SK-N-SH (cell line): Measurements from ENCODE around the gene INSC. TPM values are rescaled to one million over a fixed set of nuclear protein-coding genes. Genes with fewer than 3 reads are reported as not detected.

ENCODE experiments used
- CTCF ChIA-PET: fragments of 300-600, 350-600 bp; formaldehyde crosslinking; extraction: SDS; loops from one replicate; lab custom pipeline; 2021; lab: Yijun Ruan, JAX
- POLR2A ChIA-PET: fragments of 350-600 bp; sonication (Branson Sonifier 250); formaldehyde crosslinking; extraction: SDS; loops from one replicate; lab custom pipeline; 2020; ENCODE audit warnings: antibody characterized with exemption, inconsistent platforms; lab: Yijun Ruan, JAX
- DNase-seq: peaks from one replicate; pipeline ENCODE4 v3.0.0; 2012
- H2AFZ ChIP-seq: fragments of 200-600 bp; sonication (generic); 2 replicates; pipeline ENCODE4 v1.8.1; 2016; ENCODE audit warnings: antibody characterized with exemption, mild to moderate bottlenecking, low read depth
- H3F3A ChIP-seq: fragments of 200-600 bp; sonication (generic); replicated peaks from 2 replicates; pipeline ENCODE3; 2016; ENCODE audit warnings: antibody characterized with exemption, mild to moderate bottlenecking; ENCODE audit not compliant: insufficient read depth
- H3K27ac ChIP-seq, 2 experiments: fragments of 200-500 bp in 1 of 2; fragments of 200-600 bp in 1 of 2; sonication (Bioruptor generic) in 1 of 2; sonication (generic), shearing (Covaris generic) in 1 of 2; 2 replicates each; pipeline versions ENCODE4 v1.5.1 to v1.6.1; 2014 to 2016; ENCODE audit warnings: low read depth in 2 of 2, inconsistent platforms in 1 of 2, low read length in 1 of 2, mild to moderate bottlenecking in 1 of 2, mixed read lengths in 1 of 2
- H3K27me3 ChIP-seq: fragments of 200-600 bp; sonication (generic), shearing (Covaris generic); 2 replicates; pipeline ENCODE4 v1.6.1; 2016; ENCODE audit warnings: mixed run types; ENCODE audit not compliant: insufficient read depth
- H3K36me3 ChIP-seq, 2 experiments: fragments of 200-500 bp in 1 of 2; fragments of 200-600 bp in 1 of 2; sonication (Bioruptor generic) in 1 of 2; sonication (generic) in 1 of 2; replicated peaks in 1 of 2; 2 replicates each; pipeline versions ENCODE3 to v1.5.1; 2014 to 2016; ENCODE audit warnings: low read length in 1 of 2, mild to moderate bottlenecking in 1 of 2; ENCODE audit not compliant: insufficient read depth in 2 of 2, control insufficient read depth in 1 of 2
- H3K4me1 ChIP-seq, 2 experiments: fragments of 200-500 bp in 1 of 2; fragments of 200-600 bp in 1 of 2; sonication (Bioruptor generic) in 1 of 2; sonication (generic), shearing (Covaris generic) in 1 of 2; 2 replicates each; pipeline versions ENCODE4 v1.5.1 to v1.6.1; 2014 to 2016; ENCODE audit warnings: low read depth in 1 of 2, low read length in 1 of 2, mixed run types in 1 of 2; ENCODE audit not compliant: insufficient read depth in 2 of 2, control insufficient read depth in 1 of 2
- H3K4me2 ChIP-seq: fragments of 200-600 bp; sonication (generic), shearing (Covaris generic); 2 replicates; pipeline ENCODE4 v1.6.1; 2017; ENCODE audit warnings: mixed run types
- H3K4me3 ChIP-seq, 2 experiments: fragments of 200-500 bp in 1 of 2; fragments of 200-600 bp in 1 of 2; sonication (Bioruptor generic) in 1 of 2; sonication (generic), shearing (Covaris generic) in 1 of 2; 2 replicates each; pipeline versions ENCODE4 v1.5.1 to v1.8.1; 2014 to 2016; ENCODE audit warnings: low read depth in 2 of 2, inconsistent platforms in 1 of 2, low read length in 1 of 2, mild to moderate bottlenecking in 1 of 2, mixed read lengths in 1 of 2, moderate library complexity in 1 of 2
- H3K79me2 ChIP-seq: fragments of 200-600 bp; sonication (generic); 2 replicates; pipeline ENCODE4 v1.8.1; 2017; ENCODE audit warnings: mild to moderate bottlenecking; ENCODE audit not compliant: insufficient read depth
- H3K9ac ChIP-seq: fragments of 200-600 bp; sonication (generic); 2 replicates; pipeline ENCODE4 v1.6.1; 2017; ENCODE audit warnings: mixed run types
- H3K9me2 ChIP-seq: fragments of 200-600 bp; sonication (generic); 2 replicates; pipeline ENCODE4 v1.6.1; 2017; ENCODE audit warnings: mixed run types
- H3K9me3 ChIP-seq: fragments of 200-600 bp; sonication (generic); 2 replicates; pipeline ENCODE4 v1.6.1; 2017; ENCODE audit warnings: mixed run types, mild to moderate bottlenecking, moderate library complexity
- H4K20me1 ChIP-seq: fragments of 200-600 bp; sonication (generic); 2 replicates; pipeline ENCODE4 v1.6.1; 2017; ENCODE audit warnings: mild to moderate bottlenecking, mixed run types; ENCODE audit not compliant: insufficient read depth
- CHD2 ChIP-seq: fragments of 150-350 bp; IDR thresholded peaks from 2 replicates; pipeline ENCODE4 v1.6.1; 2018; ENCODE audit warnings: low read length; ENCODE audit not compliant: partially characterized antibody
- CTCF ChIP-seq: fragments of 200-600 bp; sonication (generic); IDR thresholded peaks from 2 replicates; pipeline ENCODE4 v1.6.1; 2017; ENCODE audit warnings: antibody characterized with exemption, mild to moderate bottlenecking, moderate library complexity
- EP300 ChIP-seq, 2 experiments: IDR thresholded peaks; 2 replicates each; pipeline versions ENCODE4 v1.4.0 to v1.6.1; 2012; ENCODE audit warnings: borderline replicate concordance in 1 of 2, low read depth in 1 of 2, low read length in 1 of 2
- EZH2phosphoT487 ChIP-seq: fragments of 200-600 bp; sonication (generic); IDR thresholded peaks from 2 replicates; pipeline ENCODE4 v1.6.1; 2017; ENCODE audit warnings: low read depth, mixed run types, mild to moderate bottlenecking, antibody characterized with exemption, moderate library complexity, borderline replicate concordance
- FOSL2 ChIP-seq: IDR thresholded peaks from 2 replicates; pipeline ENCODE4 v1.4.0; 2012; ENCODE audit warnings: low read depth, mild to moderate bottlenecking, moderate library complexity, borderline replicate concordance
- FOXJ3 ChIP-seq: sonication (generic); formaldehyde crosslinking; IDR thresholded peaks from 2 replicates; pipeline ENCODE4 v1.5.1; 2020; ENCODE audit warnings: mild to moderate bottlenecking, missing genetic modification reagents
- FOXM1 ChIP-seq: IDR thresholded peaks from 2 replicates; pipeline ENCODE4 v1.4.0; 2012; ENCODE audit warnings: low read depth, mild to moderate bottlenecking
- GABPA ChIP-seq: IDR thresholded peaks from 2 replicates; pipeline ENCODE4 v1.4.0; 2012; ENCODE audit warnings: low read depth, mild to moderate bottlenecking
- IRF3 ChIP-seq: fragments of 150-350 bp; IDR thresholded peaks from 2 replicates; pipeline ENCODE4 v1.6.1; 2016; ENCODE audit warnings: mild to moderate bottlenecking, low read depth, low read length
- JUND ChIP-seq: IDR thresholded peaks from 2 replicates; pipeline ENCODE4 v1.4.0; 2012
- MEF2A ChIP-seq: IDR thresholded peaks from 2 replicates; pipeline ENCODE4 v1.4.0; 2012; ENCODE audit warnings: low read depth, borderline replicate concordance
- NFIC ChIP-seq: IDR thresholded peaks from 2 replicates; pipeline ENCODE4 v1.4.0; 2012; ENCODE audit warnings: borderline replicate concordance
- NRF1 ChIP-seq: IDR thresholded peaks from 2 replicates; pipeline ENCODE4 v1.6.1; 2012; ENCODE audit warnings: low read depth, mild to moderate bottlenecking, low read length
- POLR2AphosphoS5 ChIP-seq: IDR thresholded peaks from 2 replicates; pipeline ENCODE4 v1.6.1; 2012; ENCODE audit warnings: low read depth, low read length
- RAD21 ChIP-seq: IDR thresholded peaks from 2 replicates; pipeline ENCODE4 v1.6.1; 2012; ENCODE audit warnings: mild to moderate bottlenecking, low read length
- RCOR1 ChIP-seq: fragments of 150-350 bp; IDR thresholded peaks from 2 replicates; pipeline ENCODE4 v1.6.1; 2017; ENCODE audit warnings: antibody characterized with exemption, low read length
- RFX5 ChIP-seq: IDR thresholded peaks from 2 replicates; pipeline ENCODE4 v1.6.1; 2012; ENCODE audit warnings: mild to moderate bottlenecking, improper control_type of control experiment, low read length
- RXRA ChIP-seq: IDR thresholded peaks from 2 replicates; pipeline ENCODE4 v1.4.0; 2012; ENCODE audit warnings: low read depth, mild to moderate bottlenecking, borderline replicate concordance
- SMC3 ChIP-seq: IDR thresholded peaks from 2 replicates; pipeline ENCODE4 v1.6.1; 2012; ENCODE audit warnings: low read depth, low read length, improper control_type of control experiment
- TAF1 ChIP-seq: IDR thresholded peaks from 2 replicates; pipeline ENCODE4 v1.6.1; 2012; ENCODE audit warnings: low read depth, mild to moderate bottlenecking, low read length, moderate library complexity, borderline replicate concordance
- TCF12 ChIP-seq: IDR thresholded peaks from 2 replicates; pipeline ENCODE4 v1.4.0; 2012
- TEAD4 ChIP-seq: IDR thresholded peaks from 2 replicates; pipeline ENCODE4 v1.4.0; 2012; ENCODE audit warnings: mild to moderate bottlenecking, borderline replicate concordance; ENCODE audit not compliant: insufficient read depth
- WGBS: methylation state at CpG from one replicate; pipeline ENCODE4 v1.1.6; 2017; ENCODE audit warnings: low lambda C conversion rate; 5-methylcytosine and 5-hydroxymethylcytosine counted together
- polyA plus RNA-seq, 3 experiments: library from polyadenylated mRNA; depleted of rRNA; stranded (reverse); fragments of >200 nt; gene quantifications; 2 replicates each; pipeline ENCODE4 v1.2.3, GENCODE V29; 2012
- TF ChIP-seq, protein P1 (sequence below): IDR thresholded peaks from 2 replicates; pipeline ENCODE4 v1.4.0; 2012; ENCODE audit warnings: low read depth, borderline replicate concordance

Gene INSC
- polyA plus RNA-seq, 1 of the 3 experiments (the other 2 are of a cell fraction) = not detected

GRCh38 chr11:15276621-15277020 is 161.9 kb downstream of the INSC start:
- no peak overlapping the region for H3K4me2 ChIP-seq
- H3K9me3 ChIP-seq = no peaks in the 10 kb centered on the region
- TF ChIP-seq CHD2 (no peak), FOXM1 (no peak), MEF2A (no peak), TAF1 (no peak), EP300 (IDR thresholded peaks at IDR 0.05; ENCODE audit: borderline replicate concordance in 1 of 2, low read depth in 1 of 2, low read length in 1 of 2) (no peak), GABPA (no peak), RXRA (no peak), RCOR1 (no peak), CTCF (peak; percentile 37; the same call in 1 of the 2 replicates), FOXJ3 (CRISPR knock-in tag) (no peak), FOSL2 (no peak), EZH2phosphoT487 (no peak), IRF3 (no peak), TEAD4 (no peak), NRF1 (no peak), TCF12 (no peak), RAD21 (peak; percentile 84), POLR2AphosphoS5 (no peak), RFX5 (no peak), NFIC (no peak), JUND (no peak), SMC3 (peak; percentile 44; the same call in 1 of the 2 replicates)
- TF ChIP-seq, protein P1, sequence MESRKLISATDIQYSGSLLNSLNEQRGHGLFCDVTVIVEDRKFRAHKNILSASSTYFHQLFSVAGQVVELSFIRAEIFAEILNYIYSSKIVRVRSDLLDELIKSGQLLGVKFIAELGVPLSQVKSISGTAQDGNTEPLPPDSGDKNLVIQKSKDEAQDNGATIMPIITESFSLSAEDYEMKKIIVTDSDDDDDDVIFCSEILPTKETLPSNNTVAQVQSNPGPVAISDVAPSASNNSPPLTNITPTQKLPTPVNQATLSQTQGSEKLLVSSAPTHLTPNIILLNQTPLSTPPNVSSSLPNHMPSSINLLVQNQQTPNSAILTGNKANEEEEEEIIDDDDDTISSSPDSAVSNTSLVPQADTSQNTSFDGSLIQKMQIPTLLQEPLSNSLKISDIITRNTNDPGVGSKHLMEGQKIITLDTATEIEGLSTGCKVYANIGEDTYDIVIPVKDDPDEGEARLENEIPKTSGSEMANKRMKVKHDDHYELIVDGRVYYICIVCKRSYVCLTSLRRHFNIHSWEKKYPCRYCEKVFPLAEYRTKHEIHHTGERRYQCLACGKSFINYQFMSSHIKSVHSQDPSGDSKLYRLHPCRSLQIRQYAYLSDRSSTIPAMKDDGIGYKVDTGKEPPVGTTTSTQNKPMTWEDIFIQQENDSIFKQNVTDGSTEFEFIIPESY = no peak
- H3K9me2 ChIP-seq = no peaks in the 10 kb centered on the region
- H4K20me1 ChIP-seq = no peaks in the 10 kb centered on the region
- no peak overlapping the region for H3K27ac ChIP-seq
- no peaks in the 10 kb centered on the region for H3K79me2 ChIP-seq
- H3K36me3 ChIP-seq = no peaks in the 10 kb centered on the region
- ChIA-PET POLR2A (interaction anchor here (1.3 kb wide), 1 partner anchor 1337 kb away, joined by 4 read pairs; no protein-coding TSS in a partner anchor), CTCF (interaction anchor here (0.5 to 4.0 kb wide), 36 partner anchors 10 to 1948 kb away, joined by 3 to 40 read pairs (median 4); no protein-coding TSS in a partner anchor)
- 29% methylated on average over 3 of the region's 3 CpGs for WGBS
- no peak overlapping the region for H2AFZ ChIP-seq
- DNase-seq = peak; percentile 42
- H3K27me3 ChIP-seq = no peaks in the 10 kb centered on the region
- no peaks in the 10 kb centered on the region for H3F3A ChIP-seq
- H3K4me1 ChIP-seq = no peaks in the 10 kb centered on the region; a peak in 2 of 4 replicates
- H3K9ac ChIP-seq = no peak overlapping the region
- H3K4me3 ChIP-seq = no peak overlapping the region
